ENCODE results near the gene GPC5. TPM values are rescaled to one million over a fixed set of nuclear protein-coding genes. Genes with fewer than 3 reads are reported as not detected.

GPC5 gene
- total RNA-seq, 1 experiment from 2014 or later = 0.15 TPM

- H3K27me3 ChIP-seq (ENCODE audit: insufficient read depth, low read length) = no peaks in the 10 kb centered on the region
- H4K8ac ChIP-seq (replicated peaks; ENCODE audit: insufficient read length, low read depth, low read length) = no peak overlapping the region
- H3K79me2 ChIP-seq (ENCODE audit: insufficient read depth, low read length) = no peaks in the 10 kb centered on the region
- H3K23ac ChIP-seq (ENCODE audit: insufficient read length, low read depth, low read length) = no peak overlapping the region
- H3K27ac ChIP-seq (ENCODE audit: insufficient read length, low read depth, low read length) = no peak overlapping the region
- H2BK20ac ChIP-seq (ENCODE audit: low read depth, low read length, poor library complexity, severe bottlenecking) = no peak overlapping the region
- no peak for DNase-seq
- no peak overlapping the region for H2BK12ac ChIP-seq (ENCODE audit: insufficient read length, low read depth, low read length)
- no peak overlapping the region for H2AK5ac ChIP-seq (ENCODE audit: insufficient read length, low read length)
- H3K9me3 Mint-ChIP-seq = no peaks in the 10 kb centered on the region; a peak in 1 of 5 replicates
- no peak overlapping the region for H2BK15ac ChIP-seq (ENCODE audit: low read depth, low read length)
- no peak overlapping the region for H3K56ac ChIP-seq (ENCODE audit: insufficient read length, low read depth, low read length)
- TF ChIP-seq CTCF (conservative IDR thresholded peaks at IDR 0.05) = no peak
- H3K4ac ChIP-seq (ENCODE audit: low read depth, low read length) = no peak overlapping the region
- H3K27ac Mint-ChIP-seq = no peak overlapping the region
- no peaks in the 10 kb centered on the region for H3K79me1 ChIP-seq (ENCODE audit: insufficient read depth, low read depth, low read length, poor library complexity, severe bottlenecking)
- H3K18ac ChIP-seq (ENCODE audit: insufficient read length, low read depth, low read length) = no peak overlapping the region
- no peak overlapping the region for H3K9ac ChIP-seq (ENCODE audit: extremely low read depth, insufficient read length, low read length)
- no peak overlapping the region for H4K91ac ChIP-seq (ENCODE audit: insufficient read length, low read depth, low read length)
- WGBS (ENCODE audit: extremely low coverage, insufficient read length, low lambda C conversion rate) = no CpG with 5 or more reads among the region's 5 CpGs
- H4K5ac ChIP-seq (ENCODE audit: insufficient read length, low read depth, low read length) = no peak overlapping the region
- H3K27me3 Mint-ChIP-seq (ENCODE audit: low read depth) = no peaks in the 10 kb centered on the region
- no peaks in the 10 kb centered on the region for H3K4me1 ChIP-seq (ENCODE audit: insufficient read depth, low read length)
- no peak overlapping the region for H3K14ac ChIP-seq (ENCODE audit: insufficient read depth, low read length)
- H3K4me2 ChIP-seq (ENCODE audit: insufficient read depth, insufficient read length, low read length) = no peak overlapping the region
- H3K4me1 Mint-ChIP-seq = no peaks in the 10 kb centered on the region
- H2BK120ac ChIP-seq (ENCODE audit: low read depth, low read length, poor library complexity, severe bottlenecking) = no peak overlapping the region
- no peaks in the 10 kb centered on the region for H3K36me3 Mint-ChIP-seq (ENCODE audit: insufficient read depth in 1 of 3, low read depth in 3 of 3)
- H2BK5ac ChIP-seq (ENCODE audit: insufficient read length, low read length) = no peak overlapping the region
- H3K4me3 Mint-ChIP-seq = no peak overlapping the region
- H2AFZ ChIP-seq (ENCODE audit: low read length) = no peak overlapping the region
- H3K9me3 ChIP-seq (ENCODE audit: control insufficient read depth, low read depth, low read length) = no peaks in the 10 kb centered on the region
- no peaks in the 10 kb centered on the region for H3K23me2 ChIP-seq (ENCODE audit: insufficient read length, low read depth, low read length, poor library complexity, severe bottlenecking)
- H4K20me1 ChIP-seq (ENCODE audit: control insufficient read depth, insufficient read depth, insufficient read length) = no peaks in the 10 kb centered on the region
- no peak overlapping the region for H3T11ph ChIP-seq (ENCODE audit: low read length)
These were observed 173.3 kb downstream of the GPC5 start for GRCh38 chr13:91571681-91572080.

Measured in H9 (cell line).